Neural cell (in vitro differentiated cells): ENCODE data around the gene SPATA19.

ENCODE experiments used
- EP300 ChIP-seq: fragments of 450-650 bp; conservative IDR thresholded peaks from 2 replicates; pipeline ENCODE4 v1.6.1; 2014; ENCODE audit warnings: antibody characterized with exemption, mild to moderate bottlenecking, moderate library complexity; ENCODE audit not compliant: poor library complexity, severe bottlenecking
- POLR2AphosphoS5 ChIP-seq: IDR thresholded peaks from 2 replicates; pipeline ENCODE4 v1.6.1; 2012
- RAD21 ChIP-seq: fragments of 450-650 bp; conservative IDR thresholded peaks from 2 replicates; pipeline ENCODE4 v1.6.1; 2014; ENCODE audit warnings: antibody characterized with exemption, mild to moderate bottlenecking, moderate library complexity
- SMC3 ChIP-seq: fragments of 450-650 bp; conservative IDR thresholded peaks from 2 replicates; pipeline ENCODE4 v1.6.1; 2014; ENCODE audit warnings: antibody characterized with exemption, mild to moderate bottlenecking, moderate library complexity; ENCODE audit not compliant: poor library complexity
- TAF1 ChIP-seq: IDR thresholded peaks from 2 replicates; pipeline ENCODE4 v1.6.1; 2012; ENCODE audit warnings: low read depth
- TF ChIP-seq, protein P1 (sequence below): fragments of 450-650 bp; IDR thresholded peaks from 2 replicates; pipeline ENCODE4 v1.5.1; 2014; ENCODE audit warnings: antibody characterized with exemption, mild to moderate bottlenecking, moderate library complexity; ENCODE audit not compliant: poor library complexity, severe bottlenecking
- TF ChIP-seq, protein P2 (sequence below): IDR thresholded peaks from 2 replicates; pipeline ENCODE4 v1.6.1; 2012; ENCODE audit warnings: borderline replicate concordance

DNA sequence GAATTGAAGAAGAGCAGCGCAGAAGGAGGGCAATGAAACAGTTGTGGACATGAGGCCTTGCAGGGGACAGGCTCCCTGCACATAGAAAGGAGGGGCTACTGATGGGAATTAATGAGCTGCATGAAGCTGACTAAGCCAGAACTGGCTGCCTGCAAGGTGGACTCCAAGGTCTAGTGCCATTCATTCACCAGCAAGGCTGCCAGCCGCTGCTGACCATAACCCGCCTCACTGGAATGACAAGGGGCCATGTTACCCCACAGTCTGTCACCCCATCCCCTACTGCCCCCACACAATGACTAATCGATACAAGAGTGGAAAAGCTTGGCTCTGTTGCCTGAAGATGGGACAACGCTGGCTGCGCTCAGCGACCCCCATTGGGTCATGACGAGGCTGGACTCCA is 44.6 kb downstream of the SPATA19 start:
- TF ChIP-seq, protein P1, sequence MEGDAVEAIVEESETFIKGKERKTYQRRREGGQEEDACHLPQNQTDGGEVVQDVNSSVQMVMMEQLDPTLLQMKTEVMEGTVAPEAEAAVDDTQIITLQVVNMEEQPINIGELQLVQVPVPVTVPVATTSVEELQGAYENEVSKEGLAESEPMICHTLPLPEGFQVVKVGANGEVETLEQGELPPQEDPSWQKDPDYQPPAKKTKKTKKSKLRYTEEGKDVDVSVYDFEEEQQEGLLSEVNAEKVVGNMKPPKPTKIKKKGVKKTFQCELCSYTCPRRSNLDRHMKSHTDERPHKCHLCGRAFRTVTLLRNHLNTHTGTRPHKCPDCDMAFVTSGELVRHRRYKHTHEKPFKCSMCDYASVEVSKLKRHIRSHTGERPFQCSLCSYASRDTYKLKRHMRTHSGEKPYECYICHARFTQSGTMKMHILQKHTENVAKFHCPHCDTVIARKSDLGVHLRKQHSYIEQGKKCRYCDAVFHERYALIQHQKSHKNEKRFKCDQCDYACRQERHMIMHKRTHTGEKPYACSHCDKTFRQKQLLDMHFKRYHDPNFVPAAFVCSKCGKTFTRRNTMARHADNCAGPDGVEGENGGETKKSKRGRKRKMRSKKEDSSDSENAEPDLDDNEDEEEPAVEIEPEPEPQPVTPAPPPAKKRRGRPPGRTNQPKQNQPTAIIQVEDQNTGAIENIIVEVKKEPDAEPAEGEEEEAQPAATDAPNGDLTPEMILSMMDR = no peak
- TF ChIP-seq SMC3 (no peak), RAD21 (no peak), EP300 (no peak), TAF1 (no peak), POLR2AphosphoS5 (no peak)
- TF ChIP-seq, protein P2, sequence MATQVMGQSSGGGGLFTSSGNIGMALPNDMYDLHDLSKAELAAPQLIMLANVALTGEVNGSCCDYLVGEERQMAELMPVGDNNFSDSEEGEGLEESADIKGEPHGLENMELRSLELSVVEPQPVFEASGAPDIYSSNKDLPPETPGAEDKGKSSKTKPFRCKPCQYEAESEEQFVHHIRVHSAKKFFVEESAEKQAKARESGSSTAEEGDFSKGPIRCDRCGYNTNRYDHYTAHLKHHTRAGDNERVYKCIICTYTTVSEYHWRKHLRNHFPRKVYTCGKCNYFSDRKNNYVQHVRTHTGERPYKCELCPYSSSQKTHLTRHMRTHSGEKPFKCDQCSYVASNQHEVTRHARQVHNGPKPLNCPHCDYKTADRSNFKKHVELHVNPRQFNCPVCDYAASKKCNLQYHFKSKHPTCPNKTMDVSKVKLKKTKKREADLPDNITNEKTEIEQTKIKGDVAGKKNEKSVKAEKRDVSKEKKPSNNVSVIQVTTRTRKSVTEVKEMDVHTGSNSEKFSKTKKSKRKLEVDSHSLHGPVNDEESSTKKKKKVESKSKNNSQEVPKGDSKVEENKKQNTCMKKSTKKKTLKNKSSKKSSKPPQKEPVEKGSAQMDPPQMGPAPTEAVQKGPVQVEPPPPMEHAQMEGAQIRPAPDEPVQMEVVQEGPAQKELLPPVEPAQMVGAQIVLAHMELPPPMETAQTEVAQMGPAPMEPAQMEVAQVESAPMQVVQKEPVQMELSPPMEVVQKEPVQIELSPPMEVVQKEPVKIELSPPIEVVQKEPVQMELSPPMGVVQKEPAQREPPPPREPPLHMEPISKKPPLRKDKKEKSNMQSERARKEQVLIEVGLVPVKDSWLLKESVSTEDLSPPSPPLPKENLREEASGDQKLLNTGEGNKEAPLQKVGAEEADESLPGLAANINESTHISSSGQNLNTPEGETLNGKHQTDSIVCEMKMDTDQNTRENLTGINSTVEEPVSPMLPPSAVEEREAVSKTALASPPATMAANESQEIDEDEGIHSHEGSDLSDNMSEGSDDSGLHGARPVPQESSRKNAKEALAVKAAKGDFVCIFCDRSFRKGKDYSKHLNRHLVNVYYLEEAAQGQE = no peak
